ENCODE measurements around the gene SURF6.

DNA sequence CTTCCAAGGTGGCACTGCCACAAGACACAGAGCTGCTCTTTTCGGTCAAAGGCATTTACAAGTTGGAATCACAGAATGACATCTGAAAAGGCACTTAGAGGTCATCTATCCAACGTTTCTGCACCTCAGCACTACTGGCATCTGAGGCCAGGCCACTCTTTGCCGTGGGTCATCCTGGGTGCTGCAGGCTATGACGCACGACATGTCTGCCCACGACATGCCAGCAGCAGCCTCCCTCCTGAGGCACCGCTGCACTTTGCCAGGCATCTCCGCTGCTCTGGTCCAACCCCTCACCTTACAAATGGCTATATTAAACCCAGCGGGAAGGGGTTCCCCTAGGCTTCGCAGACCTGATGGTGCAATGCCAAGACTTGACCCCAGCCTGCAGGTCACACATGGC is 31.8 kb upstream of the SURF6 start:
- TF ChIP-seq POLR2AphosphoS5 (IDR thresholded peaks at IDR 0.05; ENCODE audit: low read depth, low read length): no peak
- no peak for TF ChIP-seq POLR2A (IDR thresholded peaks at IDR 0.05; ENCODE audit: low read depth, low read length)
- no peak for TF ChIP-seq TAF1 (IDR thresholded peaks at IDR 0.05; ENCODE audit: borderline replicate concordance, low read depth, low read length)

Data from GM12892 (cell line).